GM12878 (cell line): ENCODE measurements around the gene CDKN3.

Experiments used
- FOXK2 ChIP-seq: fragments of 450-650 bp; IDR thresholded peaks from 2 replicates; pipeline ENCODE4 v1.6.1; 2017; ENCODE audit warnings: mild to moderate bottlenecking, moderate library complexity
- HCFC1 ChIP-seq: fragments of 150-350 bp; IDR thresholded peaks from 2 replicates; pipeline ENCODE4 v1.6.1; 2014; ENCODE audit warnings: low read length
- HDAC2 ChIP-seq: fragments of 200-600 bp; sonication (generic); IDR thresholded peaks from 2 replicates; pipeline ENCODE4 v1.6.1; 2017
- NFYA ChIP-seq: IDR thresholded peaks from 2 replicates; pipeline ENCODE4 v1.6.1; 2011; ENCODE audit warnings: low read depth, mild to moderate bottlenecking, low read length, improper control_type of control experiment, borderline replicate concordance
- PAX5 ChIP-seq: IDR thresholded peaks from 2 replicates; pipeline ENCODE4 v1.6.1; 2011; ENCODE audit warnings: low read depth, low read length, borderline replicate concordance
- POLR2A ChIP-seq: IDR thresholded peaks from 2 replicates; pipeline ENCODE4 v1.6.1; 2011; ENCODE audit warnings: low read depth, mild to moderate bottlenecking, low read length
- RCOR1 ChIP-seq: conservative IDR thresholded peaks from 2 replicates; pipeline ENCODE4 v1.6.1; 2012; ENCODE audit warnings: low read depth, low read length, improper control_type of control experiment
- ZNF24 ChIP-seq: fragments of 450-650 bp; IDR thresholded peaks from 2 replicates; pipeline ENCODE4 v1.6.1; 2017; ENCODE audit warnings: antibody characterized with exemption, mild to moderate bottlenecking
- TF ChIP-seq, protein P1 (sequence below), 3 experiments: IDR thresholded peaks in 2 of 3; conservative IDR thresholded peaks in 1 of 3; 2 replicates each; pipeline ENCODE4 v1.5.1; 2011; ENCODE audit warnings: low read depth in 3 of 3, low read length in 3 of 3, mild to moderate bottlenecking in 3 of 3, control low read depth in 2 of 3, moderate library complexity in 2 of 3, inconsistent platforms in 1 of 3, mixed read lengths in 1 of 3; ENCODE audit not compliant: control insufficient read depth in 2 of 3, insufficient read depth in 1 of 3; ENCODE audit errors: extremely low read depth in 1 of 3
- TF ChIP-seq, protein P2 (sequence below): IDR thresholded peaks from 2 replicates; pipeline ENCODE4 v1.6.1; 2012; ENCODE audit warnings: low read depth, low read length, improper control_type of control experiment

DNA sequence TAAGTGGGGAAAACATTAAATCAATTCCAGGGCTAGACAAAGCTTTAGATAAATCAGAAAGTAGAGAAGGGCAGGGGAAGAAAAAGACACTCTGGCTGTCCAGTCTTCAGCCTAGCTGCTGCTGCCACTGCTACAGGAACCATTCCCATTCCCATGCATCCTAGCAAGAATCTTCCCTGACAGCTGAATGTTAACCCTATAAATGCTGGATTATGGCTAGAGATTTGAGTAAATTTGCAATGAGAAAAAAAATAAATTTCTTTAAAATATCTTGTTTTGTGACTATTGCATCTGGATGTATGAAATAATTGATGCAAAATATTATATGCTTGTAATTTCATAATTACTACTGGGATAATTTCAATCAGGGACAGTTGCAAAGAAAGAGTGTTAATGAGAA is 15.0 kb upstream of the CDKN3 start:
- no peak for TF ChIP-seq HCFC1
- TF ChIP-seq POLR2A: no peak
- TF ChIP-seq NFYA: no peak
- TF ChIP-seq ZNF24: no peak
- TF ChIP-seq PAX5: no peak
- TF ChIP-seq, protein P1, sequence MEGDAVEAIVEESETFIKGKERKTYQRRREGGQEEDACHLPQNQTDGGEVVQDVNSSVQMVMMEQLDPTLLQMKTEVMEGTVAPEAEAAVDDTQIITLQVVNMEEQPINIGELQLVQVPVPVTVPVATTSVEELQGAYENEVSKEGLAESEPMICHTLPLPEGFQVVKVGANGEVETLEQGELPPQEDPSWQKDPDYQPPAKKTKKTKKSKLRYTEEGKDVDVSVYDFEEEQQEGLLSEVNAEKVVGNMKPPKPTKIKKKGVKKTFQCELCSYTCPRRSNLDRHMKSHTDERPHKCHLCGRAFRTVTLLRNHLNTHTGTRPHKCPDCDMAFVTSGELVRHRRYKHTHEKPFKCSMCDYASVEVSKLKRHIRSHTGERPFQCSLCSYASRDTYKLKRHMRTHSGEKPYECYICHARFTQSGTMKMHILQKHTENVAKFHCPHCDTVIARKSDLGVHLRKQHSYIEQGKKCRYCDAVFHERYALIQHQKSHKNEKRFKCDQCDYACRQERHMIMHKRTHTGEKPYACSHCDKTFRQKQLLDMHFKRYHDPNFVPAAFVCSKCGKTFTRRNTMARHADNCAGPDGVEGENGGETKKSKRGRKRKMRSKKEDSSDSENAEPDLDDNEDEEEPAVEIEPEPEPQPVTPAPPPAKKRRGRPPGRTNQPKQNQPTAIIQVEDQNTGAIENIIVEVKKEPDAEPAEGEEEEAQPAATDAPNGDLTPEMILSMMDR (IDR thresholded peaks at IDR 0.05 in 2 of 3, conservative IDR thresholded peaks at IDR 0.05 in 1 of 3; ENCODE audit: control insufficient read depth in 2 of 3, extremely low read depth in 1 of 3, insufficient read depth in 1 of 3, low read depth in 3 of 3, low read length in 3 of 3): no peak
- TF ChIP-seq RCOR1: no peak
- no peak for TF ChIP-seq FOXK2
- TF ChIP-seq, protein P2, sequence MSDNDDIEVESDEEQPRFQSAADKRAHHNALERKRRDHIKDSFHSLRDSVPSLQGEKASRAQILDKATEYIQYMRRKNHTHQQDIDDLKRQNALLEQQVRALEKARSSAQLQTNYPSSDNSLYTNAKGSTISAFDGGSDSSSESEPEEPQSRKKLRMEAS: no peak
- no peak for TF ChIP-seq HDAC2
